Body of pancreas (tissue), 4 donors: ENCODE data around the gene ASPM. TPM values are rescaled to one million over a fixed set of nuclear protein-coding genes. Genes with fewer than 3 reads are reported as not detected.
A peak's percentile ranks its signal among the peaks of the same experiment; 100 is the strongest.

Source experiments
- ATAC-seq: fragments of 150-250 bp; one replicate; pipeline ENCODE4 v1.9.1; 2016
- DNase-seq, 4 donors: peaks; one replicate each; pipeline ENCODE4 v3.0.0-alpha.2; 2019
- H3K27ac ChIP-seq, 4 donors: fragments of 200-600 bp; sonication (generic); 1 replicate in 3 of 4; 2 replicates in 1 of 4; pipeline versions ENCODE4 v1.5.1 to v1.6.1; 2016 to 2019; ENCODE audit warnings: mild to moderate bottlenecking in 1 of 4, mixed read lengths in 1 of 4, moderate library complexity in 1 of 4
- H3K27me3 ChIP-seq, 2 donors: fragments of 200-600 bp; sonication (generic); one replicate each; pipeline ENCODE4 v1.6.0; 2016; ENCODE audit warnings: mild to moderate bottlenecking in 1 of 2
- H3K36me3 ChIP-seq, 2 donors: fragments of 200-600 bp; sonication (generic); replicated peaks in 1 of 2; 2 replicates each; pipeline ENCODE4 v1.5.1; 2016; ENCODE audit warnings: low read depth in 2 of 2; ENCODE audit not compliant: insufficient read depth in 1 of 2
- H3K4me1 ChIP-seq: fragments of 200-600 bp; sonication (generic); one replicate; pipeline ENCODE4 v1.6.0; 2016
- H3K4me3 ChIP-seq, 2 donors: fragments of 200-600 bp; sonication (generic); 1 replicate in 1 of 2; 2 replicates in 1 of 2; pipeline ENCODE4 v1.5.1; 2016 to 2019
- H3K9me3 ChIP-seq, 3 donors: fragments of 200-600 bp; sonication (generic); 1 replicate in 2 of 3; 2 replicates in 1 of 3; pipeline ENCODE4 v1.5.1; 2016
- POLR2A ChIP-seq, 3 donors: fragments of 450-650 bp; IDR thresholded peaks; one replicate each; pipeline ENCODE4 v1.6.1; 2016; ENCODE audit warnings: antibody characterized with exemption in 3 of 3, mild to moderate bottlenecking in 2 of 3
- WGBS, 2 donors: methylation state at CpG; one replicate each; pipeline ENCODE4 v1.1.5; 2017; 5-methylcytosine and 5-hydroxymethylcytosine counted together
- intact Hi-C: fragments of 100-400 bp; cut with DNase I; formaldehyde crosslinking; loops from one replicate; pipeline ENCODE4 v1.15.1; 2023
- total RNA-seq, 2 donors: library from RNA; depleted of rRNA; stranded (reverse); fragments of >200 nt; gene quantifications; one replicate each; pipeline ENCODE4 v1.1.0, GENCODE V29; 2016
- TF ChIP-seq, protein P1 (sequence below), 7 experiments: fragments of 450-650 bp in 4 of 7; fragments of 200-600 bp in 3 of 7; sonication (generic) in 3 of 7; IDR thresholded peaks; one replicate each; pipeline ENCODE4 v1.5.1; 2016 to 2019; ENCODE audit warnings: antibody characterized with exemption in 7 of 7

The ASPM gene
- total RNA-seq, 2 donors from 2014 or later = under 0.01 to 0.66 TPM

DNA sequence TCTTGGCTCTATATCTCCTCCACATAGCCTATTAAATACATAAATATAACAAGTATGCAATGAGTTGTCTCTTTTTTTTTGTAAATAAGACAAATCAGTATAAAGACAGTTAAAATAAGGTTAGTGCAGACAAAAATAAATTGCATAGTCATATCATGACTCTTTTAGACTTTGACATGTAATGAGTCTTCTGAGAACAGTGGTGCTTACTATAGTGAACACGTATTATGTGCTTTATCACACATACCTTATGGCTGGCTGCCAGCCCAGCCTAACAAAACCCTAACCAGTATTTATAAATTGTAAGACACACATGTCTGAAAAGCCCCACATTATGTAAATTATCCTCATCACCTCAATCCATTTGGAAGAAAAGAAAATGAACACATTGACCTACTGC lies 50.3 kb downstream of the ASPM start:
- Histone ChIP-seq H3K4me3 (no peak overlapping the region), H3K27me3 (no peaks in the 10 kb centered on the region), H3K36me3 (no peaks in the 10 kb centered on the region), H3K27ac (no peak overlapping the region), H3K4me1 (no peaks in the 10 kb centered on the region), H3K9me3 (no peaks in the 10 kb centered on the region)
- ATAC-seq = no peak
- WGBS, 2 donors = 65 to 68% methylated on average over 1 of the region's 1 CpG
- TF ChIP-seq, protein P1, sequence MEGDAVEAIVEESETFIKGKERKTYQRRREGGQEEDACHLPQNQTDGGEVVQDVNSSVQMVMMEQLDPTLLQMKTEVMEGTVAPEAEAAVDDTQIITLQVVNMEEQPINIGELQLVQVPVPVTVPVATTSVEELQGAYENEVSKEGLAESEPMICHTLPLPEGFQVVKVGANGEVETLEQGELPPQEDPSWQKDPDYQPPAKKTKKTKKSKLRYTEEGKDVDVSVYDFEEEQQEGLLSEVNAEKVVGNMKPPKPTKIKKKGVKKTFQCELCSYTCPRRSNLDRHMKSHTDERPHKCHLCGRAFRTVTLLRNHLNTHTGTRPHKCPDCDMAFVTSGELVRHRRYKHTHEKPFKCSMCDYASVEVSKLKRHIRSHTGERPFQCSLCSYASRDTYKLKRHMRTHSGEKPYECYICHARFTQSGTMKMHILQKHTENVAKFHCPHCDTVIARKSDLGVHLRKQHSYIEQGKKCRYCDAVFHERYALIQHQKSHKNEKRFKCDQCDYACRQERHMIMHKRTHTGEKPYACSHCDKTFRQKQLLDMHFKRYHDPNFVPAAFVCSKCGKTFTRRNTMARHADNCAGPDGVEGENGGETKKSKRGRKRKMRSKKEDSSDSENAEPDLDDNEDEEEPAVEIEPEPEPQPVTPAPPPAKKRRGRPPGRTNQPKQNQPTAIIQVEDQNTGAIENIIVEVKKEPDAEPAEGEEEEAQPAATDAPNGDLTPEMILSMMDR (IDR thresholded peaks at IDR 0.05) = no peak
- TF ChIP-seq POLR2A (IDR thresholded peaks at IDR 0.05) = no peak
- DNase-seq = peak in 1 of 4 donors; percentile 9
- intact Hi-C loops = no loop called here

DNA sequence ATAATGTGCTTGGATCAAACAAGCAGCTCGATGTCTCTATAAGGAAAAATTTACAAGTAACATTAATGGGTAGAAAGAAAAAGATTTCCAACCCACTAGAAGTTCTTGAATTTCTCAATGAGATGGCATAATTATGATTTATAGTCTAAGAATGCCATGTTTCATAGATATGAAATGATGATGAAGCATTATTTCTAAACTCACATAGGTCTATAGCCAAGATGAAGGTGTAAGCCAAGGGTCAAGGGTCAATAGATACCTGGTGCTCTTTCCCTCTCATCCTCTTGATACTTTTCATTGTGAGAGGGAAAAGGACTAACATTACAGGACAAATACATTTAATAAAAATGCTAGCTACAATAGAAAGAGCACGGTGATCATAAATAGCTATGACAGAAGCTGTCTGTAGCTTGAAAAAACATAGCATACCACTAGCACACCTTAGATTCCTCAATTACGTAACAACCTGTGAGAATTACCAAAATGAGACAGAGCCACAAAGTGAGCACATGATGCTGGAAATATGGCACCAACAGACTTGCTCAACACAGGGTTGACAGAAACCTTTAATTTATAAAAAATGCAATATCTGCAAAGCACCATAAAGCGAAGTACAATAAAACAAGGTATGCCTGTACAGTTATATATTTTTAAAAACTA lies 53.1 kb downstream of the ASPM start:
- H3K27me3 ChIP-seq = no peaks in the 10 kb centered on the region
- WGBS, 2 donors = 95 to 97% methylated on average over 4 of the region's 4 CpGs
- H3K27ac ChIP-seq = no peak overlapping the region
- H3K4me1 ChIP-seq = no peaks in the 10 kb centered on the region
- no peaks in the 10 kb centered on the region for H3K9me3 ChIP-seq
- ATAC-seq = no peak
- intact Hi-C loops = no loop called here
- TF ChIP-seq, protein P1 (IDR thresholded peaks at IDR 0.05) = no peak
- TF ChIP-seq POLR2A (IDR thresholded peaks at IDR 0.05) = no peak
- no peaks in the 10 kb centered on the region for H3K36me3 ChIP-seq
- no peak for DNase-seq
- H3K4me3 ChIP-seq = no peak overlapping the region

DNA sequence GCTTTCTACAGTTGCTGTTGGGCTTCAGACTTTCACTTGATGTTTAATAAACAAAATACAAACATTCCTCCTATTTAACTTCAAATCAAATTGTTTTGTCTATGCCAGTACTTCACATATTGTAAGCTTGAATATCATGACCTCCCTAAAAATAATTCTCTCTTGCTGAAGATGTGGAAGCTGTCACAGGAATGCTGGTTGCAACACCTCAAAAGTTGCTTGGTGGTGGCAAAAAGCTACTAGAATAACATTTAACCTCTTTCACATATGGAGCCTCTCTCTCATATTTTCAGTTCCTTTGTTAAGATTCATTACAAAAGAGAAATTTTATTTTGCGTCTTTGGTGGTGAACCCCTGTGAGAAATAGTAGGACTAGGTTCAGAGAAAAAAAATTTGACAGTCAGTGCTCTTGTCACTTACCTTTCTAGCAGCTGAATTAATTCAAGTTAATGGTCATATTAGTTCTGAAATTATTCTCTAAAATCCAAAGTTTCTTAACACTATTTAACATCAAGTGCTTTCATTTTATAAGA lies 53.9 kb downstream of the ASPM start:
- H3K27me3 ChIP-seq = no peaks in the 10 kb centered on the region
- no peaks in the 10 kb centered on the region for H3K36me3 ChIP-seq
- ATAC-seq = no peak
- no peaks in the 10 kb centered on the region for H3K9me3 ChIP-seq
- 98 to 100% methylated on average over 1 of the region's 1 CpG for WGBS, 2 donors
- intact Hi-C loops = no loop called here
- TF ChIP-seq, protein P1 (IDR thresholded peaks at IDR 0.05) = no peak
- TF ChIP-seq POLR2A (IDR thresholded peaks at IDR 0.05) = no peak
- no peak overlapping the region for H3K27ac ChIP-seq
- DNase-seq = no peak
- H3K4me3 ChIP-seq = no peak overlapping the region
- no peaks in the 10 kb centered on the region for H3K4me1 ChIP-seq

DNA sequence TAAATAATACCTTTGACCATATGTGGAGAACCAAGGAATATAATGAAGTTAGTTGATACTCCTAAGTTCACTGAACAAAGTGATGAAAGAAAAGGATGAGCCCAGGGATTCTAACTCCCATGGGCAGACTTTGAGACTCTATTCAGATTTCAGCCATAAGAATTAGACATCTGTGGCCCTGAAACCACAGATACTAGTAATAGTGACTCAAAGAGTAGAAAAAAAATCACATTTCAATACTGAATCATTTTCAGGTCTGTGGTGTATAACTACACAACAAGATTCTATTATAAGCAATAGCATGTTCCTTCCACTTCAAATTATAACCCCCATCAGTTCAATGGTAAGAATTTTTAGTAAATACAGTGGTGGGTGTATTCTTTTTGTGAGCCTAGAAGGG lies 63.0 kb downstream of the ASPM start:
- H3K4me3 ChIP-seq = no peak overlapping the region
- H3K27me3 ChIP-seq = no peaks in the 10 kb centered on the region
- DNase-seq = no peak
- H3K36me3 ChIP-seq = no peaks in the 10 kb centered on the region
- intact Hi-C loops = no loop called here
- ATAC-seq = no peak
- H3K9me3 ChIP-seq = peaks cover 0 to 12% (median 0%) of the 10 kb centered on the region in 3 donors
- no peak overlapping the region for H3K27ac ChIP-seq
- TF ChIP-seq, protein P1 (IDR thresholded peaks at IDR 0.05) = no peak
- TF ChIP-seq POLR2A (IDR thresholded peaks at IDR 0.05) = no peak
- no peaks in the 10 kb centered on the region for H3K4me1 ChIP-seq
